Measurements from ENCODE around the gene CHST8.

The CHST8 gene

DNA sequence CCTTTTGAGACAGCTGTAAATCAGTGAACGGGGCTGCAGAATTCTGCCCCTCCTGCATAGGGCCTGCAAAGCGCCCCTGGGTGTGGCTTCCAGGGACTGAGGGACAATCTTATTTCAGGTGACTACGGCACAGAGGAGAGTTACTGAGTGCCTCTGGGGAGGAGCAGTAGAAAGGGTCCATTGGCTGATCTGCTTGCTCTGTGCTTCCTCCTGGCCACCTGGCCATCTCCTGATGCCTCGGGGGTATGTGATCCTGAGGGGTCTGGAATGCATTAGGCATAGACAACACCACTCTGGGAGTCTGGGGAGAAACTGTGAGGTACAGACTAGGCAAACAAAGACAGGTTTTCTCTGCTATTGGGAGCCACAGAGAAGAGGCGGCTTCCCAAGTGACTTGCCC is 177.7 kb downstream of the CHST8 start:
- DNase-seq: no peak

DNA sequence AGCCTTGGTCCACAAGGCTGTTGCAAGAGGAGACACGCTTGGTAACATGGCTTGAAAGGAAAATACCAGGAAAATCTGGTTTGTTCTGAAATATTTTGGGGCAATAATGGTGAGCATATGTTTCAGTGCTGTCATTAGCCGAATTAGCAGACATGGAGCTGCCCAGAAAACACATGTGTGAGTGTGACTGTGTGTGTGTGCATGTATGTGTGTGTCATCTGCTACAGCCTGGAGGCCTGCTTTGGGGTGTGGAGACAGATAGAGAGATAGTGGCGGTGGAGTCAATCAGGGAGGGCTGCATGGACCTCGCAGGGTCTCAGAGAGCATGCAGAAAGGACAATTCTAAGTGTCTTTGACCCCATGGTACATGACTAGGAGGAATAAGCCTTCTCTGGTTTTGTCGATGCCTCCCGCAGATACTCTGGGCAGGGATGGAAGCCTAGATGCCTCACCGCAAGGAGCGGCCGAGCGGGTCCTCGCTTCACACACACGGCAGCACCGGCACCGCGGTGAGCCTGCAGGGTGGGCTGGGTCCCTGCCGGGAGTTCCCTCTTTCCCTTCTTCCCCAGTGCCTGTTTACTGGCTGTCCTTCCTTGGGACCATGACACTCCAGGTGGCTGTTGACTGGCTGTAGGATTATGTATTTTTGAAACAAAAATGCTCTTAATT is 178.4 kb downstream of the CHST8 start:
- no peak for DNase-seq

- no peak for DNase-seq
These were observed 179.7 kb downstream of the CHST8 start for GRCh38 chr19:33801411-33801810.

- no peak for DNase-seq
These were observed 180.2 kb downstream of the CHST8 start for GRCh38 chr19:33802001-33802400.

GRCh38 chr19:33802801-33803200 is 181.0 kb downstream of the CHST8 start:
- no peak for DNase-seq

- DNase-seq: no peak
These were observed 181.6 kb downstream of the CHST8 start for GRCh38 chr19:33803383-33803782.

DNA sequence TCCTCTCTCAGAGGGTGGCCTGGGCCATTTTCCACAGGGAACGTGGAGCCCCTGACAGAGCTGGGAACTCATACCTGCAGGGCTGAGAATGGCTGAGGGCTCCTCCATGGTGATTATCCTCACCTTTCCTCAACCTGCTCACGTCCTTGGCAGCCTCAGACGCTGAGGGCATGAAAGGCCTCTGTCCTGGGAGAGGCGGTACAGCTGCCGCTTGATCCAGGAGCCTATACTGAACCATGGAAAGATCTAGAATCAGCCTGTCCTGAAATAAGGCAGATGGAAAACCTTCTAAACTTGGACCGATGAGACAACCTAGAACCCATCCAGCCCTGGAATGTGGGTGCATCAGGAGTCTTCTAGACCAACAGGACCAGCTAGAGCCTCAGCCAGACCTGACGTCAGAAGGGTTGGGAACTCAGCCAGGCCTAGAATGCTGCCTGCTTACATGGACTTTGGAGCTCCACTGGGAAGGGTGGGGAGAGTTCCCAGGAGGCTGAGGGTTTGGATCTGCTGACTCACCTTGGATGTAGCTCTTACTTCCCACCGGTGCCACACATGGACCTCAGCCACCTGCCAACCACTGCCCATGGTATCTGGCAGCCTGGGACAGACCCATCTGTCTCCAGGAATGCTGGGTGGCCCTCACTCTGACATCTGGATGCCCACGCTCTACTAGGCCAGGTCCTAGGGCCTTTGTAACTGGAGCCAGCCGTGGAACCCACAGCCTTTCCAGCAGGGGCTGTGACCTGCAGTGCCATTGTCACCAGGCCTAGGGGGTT is 182.5 kb downstream of the CHST8 start:
- DNase-seq: no peak

DNA sequence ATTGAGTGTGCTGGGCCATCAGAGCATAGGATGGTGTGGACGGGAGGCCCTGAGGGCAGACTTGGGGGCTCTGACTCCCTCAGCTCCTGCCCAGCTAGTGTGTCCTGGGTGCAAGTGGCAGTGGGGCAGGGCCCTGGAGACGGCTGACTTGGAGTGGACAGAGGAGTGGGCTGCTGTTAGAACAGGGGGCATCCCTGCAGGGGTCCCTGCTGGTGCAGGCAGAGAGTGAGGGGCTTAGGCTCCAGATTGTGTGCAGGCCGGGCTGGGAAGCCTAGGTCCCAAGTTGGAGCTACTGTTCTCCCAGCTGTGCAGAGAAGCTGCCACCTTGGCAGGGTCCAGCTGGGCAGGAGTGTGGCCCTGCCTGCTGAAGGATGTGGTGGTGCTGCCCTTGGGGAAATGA is 183.6 kb downstream of the CHST8 start:
- DNase-seq: no peak

DNA sequence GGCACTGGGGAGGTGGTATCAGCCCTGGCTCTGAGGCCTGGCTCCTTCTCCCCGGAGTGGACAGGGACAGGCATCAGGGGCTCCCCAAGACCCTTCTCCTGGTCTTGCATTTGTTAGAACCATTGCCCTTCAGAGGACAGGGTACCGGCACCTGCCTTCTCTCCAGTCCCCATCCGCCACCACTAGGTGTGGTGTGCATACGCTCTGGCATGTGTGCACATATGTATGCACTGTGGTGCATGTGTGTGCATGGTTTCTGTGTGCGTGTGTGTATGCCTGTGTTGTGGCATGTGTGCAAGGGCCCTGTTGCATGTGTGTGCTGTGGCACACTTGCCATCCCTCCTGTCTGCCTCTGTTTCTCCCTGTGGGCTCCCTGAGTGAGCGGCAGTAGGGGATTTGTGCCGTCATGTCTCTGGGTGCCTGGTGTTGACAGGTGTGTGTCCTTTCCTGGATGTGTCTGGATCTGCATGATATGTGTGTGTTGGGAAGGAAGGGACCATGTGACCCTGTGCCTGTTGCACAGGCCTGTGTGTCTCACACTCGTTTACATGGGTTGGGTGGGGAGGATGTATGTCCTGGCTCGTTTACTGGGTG is 184.2 kb downstream of the CHST8 start:
- DNase-seq: no peak

DNA sequence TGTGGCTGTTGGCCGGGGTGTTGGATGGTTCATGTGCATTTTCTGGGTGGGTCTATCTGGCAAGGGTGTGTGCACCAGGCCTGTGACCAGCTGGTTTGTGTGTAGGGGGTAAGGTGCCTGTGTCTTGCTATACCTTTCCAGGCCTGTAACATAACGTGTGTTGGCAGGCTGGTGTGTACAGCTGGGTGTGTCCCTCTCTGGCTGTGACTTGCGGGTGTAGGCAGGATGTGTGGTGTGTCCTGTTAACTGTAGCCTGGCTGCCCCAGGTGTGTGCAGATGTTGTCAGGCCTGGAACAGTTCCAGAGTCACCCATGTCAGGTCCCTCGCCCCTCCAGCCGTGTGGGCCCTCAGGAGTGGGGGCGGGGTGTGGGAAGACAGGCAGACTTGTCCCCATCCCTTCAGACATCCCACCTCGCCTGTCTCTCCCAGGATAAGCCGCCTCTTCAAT is 184.7 kb downstream of the CHST8 start:
- no peak for DNase-seq

DNA sequence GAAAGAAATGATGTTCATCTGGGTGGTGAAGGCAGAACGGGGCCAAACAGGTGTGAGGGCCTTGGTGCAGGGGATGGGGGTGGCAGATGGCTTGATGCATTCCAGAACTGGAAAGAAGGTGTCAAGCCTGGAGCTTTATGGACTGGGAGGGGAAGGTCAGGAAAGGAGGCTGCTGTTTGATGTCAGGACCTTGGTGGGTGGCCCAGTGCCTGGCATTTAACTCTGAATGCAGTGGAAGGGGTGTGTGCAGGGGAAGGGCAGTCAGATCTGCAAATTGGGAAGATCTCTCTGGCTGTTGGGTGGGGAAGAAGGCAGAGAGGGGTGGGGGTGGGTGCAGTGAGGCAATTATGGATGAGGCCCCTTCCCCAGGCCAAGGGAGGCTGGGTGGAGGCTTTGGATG is 186.6 kb downstream of the CHST8 start:
- no peak for DNase-seq

DNA sequence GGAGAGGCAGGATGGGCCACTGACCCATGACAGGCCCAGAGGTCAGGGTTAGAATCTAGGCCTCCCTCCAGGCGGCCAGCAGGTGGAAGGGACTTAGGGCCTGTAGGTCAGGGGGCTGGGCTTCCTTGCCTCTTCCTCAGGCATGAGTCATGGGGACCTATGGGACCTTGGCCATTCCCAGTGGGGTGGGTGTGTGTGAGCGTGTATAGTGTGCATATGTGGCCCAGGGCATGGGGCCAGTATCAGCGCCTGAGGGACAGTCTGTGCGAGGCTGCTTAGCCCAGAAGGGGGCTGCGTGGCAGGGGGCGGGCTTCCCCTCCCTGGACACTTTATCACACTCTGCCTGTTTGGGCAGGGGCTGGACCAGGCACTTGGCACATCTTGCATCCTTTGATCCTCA is 188.2 kb downstream of the CHST8 start:
- DNase-seq: no peak

DNA sequence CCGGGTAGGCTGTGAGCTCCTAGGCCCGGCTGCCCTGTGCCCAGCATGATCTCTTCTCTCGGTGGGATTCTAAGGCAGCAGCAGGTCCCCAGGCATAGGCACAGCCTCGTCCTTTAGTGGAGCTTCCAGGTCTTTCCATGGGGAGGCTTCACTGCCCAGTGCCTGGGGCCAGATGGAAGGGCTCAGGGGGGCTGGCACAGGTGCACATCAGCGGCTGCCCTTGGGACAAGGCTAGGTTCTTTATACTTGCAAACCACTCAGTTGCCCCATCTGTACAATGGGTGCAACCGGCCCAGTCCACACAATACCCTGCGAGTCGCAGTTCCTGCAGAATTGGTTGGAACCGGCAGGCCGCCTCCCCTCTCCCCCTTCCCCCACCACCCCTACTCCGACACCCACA is 189.1 kb downstream of the CHST8 start:
- DNase-seq: no peak

DNA sequence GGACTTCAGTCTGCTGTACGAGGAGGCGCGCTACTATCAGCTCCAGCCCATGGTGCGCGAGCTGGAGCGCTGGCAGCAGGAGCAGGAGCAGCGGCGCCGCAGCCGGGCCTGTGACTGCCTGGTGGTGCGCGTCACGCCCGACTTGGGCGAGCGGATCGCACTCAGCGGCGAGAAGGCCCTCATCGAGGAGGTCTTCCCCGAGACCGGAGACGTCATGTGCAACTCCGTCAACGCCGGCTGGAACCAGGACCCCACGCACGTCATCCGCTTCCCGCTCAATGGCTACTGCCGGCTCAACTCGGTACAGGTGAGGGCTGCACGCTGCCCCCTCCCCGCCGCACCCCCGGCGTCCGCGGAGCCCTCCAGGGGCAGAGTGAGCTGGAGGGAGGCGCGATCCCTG is 189.5 kb downstream of the CHST8 start:
- no peak for DNase-seq

DNA sequence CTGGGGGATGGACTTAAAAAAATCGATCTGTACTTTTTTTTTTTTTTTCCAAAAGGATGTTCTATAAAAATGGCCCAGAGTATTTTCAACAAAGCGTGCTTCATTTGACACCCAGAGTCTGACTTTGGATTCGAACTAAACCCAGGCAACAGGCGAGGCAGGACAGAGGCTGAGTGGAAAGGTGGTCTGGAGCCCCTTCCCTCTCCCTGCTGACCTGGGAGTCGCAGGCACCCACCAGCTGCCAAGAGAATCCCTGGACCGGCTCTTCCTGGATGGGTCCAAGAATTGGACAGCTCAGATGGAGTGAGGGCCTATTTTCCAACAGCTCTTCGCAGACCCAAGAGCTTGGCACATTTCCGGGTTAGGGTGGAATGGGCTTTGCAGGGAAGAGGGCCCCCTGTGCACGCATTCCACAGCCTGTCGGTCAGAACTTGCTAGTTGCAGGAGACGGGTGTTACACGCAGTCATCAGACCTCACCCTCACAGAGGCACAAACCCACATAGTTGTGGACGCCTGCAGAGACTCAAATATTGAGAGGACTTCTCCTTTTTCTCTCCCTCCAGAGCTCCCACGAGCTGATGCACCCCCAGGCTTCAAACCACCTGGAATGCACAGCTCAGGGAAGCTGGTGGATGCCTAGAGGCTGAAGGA is 190.1 kb downstream of the CHST8 start:
- no peak for DNase-seq

DNA sequence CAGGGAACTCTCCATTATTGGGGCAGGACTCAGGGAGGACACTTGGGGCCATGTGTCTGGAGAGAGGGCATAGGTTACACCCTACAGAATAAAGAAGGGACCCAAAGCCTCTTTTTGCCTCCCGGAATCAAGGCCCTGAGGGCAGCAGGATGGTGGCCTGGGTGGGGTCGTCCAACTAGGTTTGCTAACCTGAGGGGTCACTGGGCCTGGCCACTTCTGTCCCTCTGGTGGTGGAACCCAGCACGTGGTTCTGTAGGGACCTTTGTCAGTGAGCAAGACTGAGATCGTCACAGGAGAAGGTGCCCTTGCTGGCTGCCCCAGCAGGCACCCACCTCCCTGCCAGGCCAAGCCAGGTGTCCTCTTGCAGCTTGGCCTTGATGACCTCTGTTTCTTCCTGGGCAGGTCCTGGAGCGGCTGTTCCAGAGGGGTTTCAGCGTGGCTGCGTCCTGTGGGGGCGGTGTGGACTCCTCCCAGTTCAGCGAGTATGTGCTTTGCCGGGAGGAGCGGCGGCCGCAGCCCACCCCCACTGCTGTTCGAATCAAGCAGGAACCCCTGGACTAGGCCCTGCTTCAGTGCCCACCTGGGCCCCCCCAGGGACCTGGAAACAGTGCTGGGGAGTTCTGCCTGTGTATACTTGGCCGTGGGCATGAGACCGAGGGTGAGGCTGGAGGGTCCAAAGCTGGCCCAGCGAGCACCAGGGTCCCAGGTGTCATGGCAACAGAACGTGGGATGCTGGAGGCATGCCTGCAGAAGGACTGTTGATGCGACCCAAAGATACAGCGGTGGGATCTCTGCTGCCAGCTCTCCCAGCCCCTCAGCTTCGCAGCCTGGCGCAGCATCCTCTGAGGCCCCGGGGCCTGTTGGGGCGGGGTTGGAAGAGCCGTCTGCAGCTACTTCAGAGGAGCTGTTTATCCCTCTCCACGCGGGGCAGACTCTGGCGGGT is 190.9 kb downstream of the CHST8 start:
- DNase-seq: no peak

- no peak for DNase-seq
These were observed 191.8 kb downstream of the CHST8 start for GRCh38 chr19:33813391-33814101.

DNA sequence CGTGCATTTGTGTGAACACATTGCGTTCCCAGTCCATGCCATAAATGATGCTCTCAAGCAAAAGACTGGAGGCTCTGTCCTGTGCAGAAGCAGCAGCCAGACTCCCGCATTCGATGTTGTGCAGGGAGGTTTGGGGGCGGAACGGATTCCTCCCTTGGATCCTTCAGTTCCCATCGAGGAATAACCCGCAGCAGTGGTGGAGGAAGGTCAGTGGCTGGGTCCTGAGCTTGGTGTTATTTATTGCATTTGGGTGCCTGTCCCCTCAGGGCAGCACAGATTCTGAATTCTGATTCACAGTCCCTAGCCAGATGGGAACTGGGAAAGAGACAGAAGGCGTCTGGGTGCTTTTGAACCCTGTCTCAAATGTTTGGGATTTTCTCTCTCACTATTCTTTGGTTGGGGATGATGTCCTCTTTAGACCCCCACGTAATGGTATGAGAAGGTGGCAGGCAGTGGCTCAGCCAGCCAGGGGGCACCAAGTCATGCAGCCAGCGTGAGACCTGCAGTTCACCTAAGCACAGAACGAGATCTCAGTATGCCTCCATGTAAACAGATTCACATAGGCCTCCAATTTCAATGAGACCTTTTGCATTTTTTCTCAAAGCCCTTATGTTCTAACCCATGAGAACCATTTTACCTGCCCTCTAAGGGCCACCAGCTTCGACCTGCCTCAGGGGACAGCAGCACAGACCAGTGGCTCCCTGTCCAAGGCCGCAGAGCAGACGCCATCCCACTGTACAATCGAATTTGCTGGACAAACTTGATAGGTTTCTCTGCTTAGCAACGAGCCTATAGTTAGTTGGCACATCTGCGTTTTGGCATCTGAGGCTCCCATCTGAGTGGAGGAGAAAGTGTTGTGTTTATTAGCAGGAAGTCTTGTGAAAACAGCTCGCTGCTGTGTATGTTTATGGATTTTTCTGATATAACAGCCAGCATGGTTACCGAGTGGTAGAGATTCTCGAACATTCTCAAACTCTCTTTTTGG is 192.7 kb downstream of the CHST8 start:
- DNase-seq: no peak

- DNase-seq: no peak
These were observed 193.9 kb downstream of the CHST8 start for GRCh38 chr19:33815380-33816340.

All from CD4-positive, alpha-beta T cell treated with Interleukin-21 for 1 hour (primary cell).